Fibroblast of skin of back (primary cell): ENCODE results near the gene KCNJ12.
"Not testable (repeated sequence)": the region's sequence is repeated elsewhere in the genome, so short reads cannot be mapped to it uniquely, and the experiment has no call there.

ENCODE experiments used
- DNase-seq: peaks from one replicate; pipeline ENCODE4 v3.0.0-alpha.2; 2013

The KCNJ12 gene

GRCh38 chr17:21349358-21350050 is 26.7 kb upstream of the KCNJ12 start:
- not testable (repeated sequence) for DNase-seq

- not testable (repeated sequence) for DNase-seq
Measured at GRCh38 chr17:21350495-21350894, 25.7 kb upstream of the KCNJ12 start.

- DNase-seq: no peak
Measured at GRCh38 chr17:21351366-21352065, 24.6 kb upstream of the KCNJ12 start.

- DNase-seq: no peak
Measured at GRCh38 chr17:21352221-21352980, 23.8 kb upstream of the KCNJ12 start.

GRCh38 chr17:21352981-21353265 is 23.2 kb upstream of the KCNJ12 start:
- DNase-seq: no peak

GRCh38 chr17:21353326-21354010 is 22.7 kb upstream of the KCNJ12 start:
- DNase-seq: no peak

- DNase-seq: no peak
Measured at GRCh38 chr17:21354796-21355385, 21.3 kb upstream of the KCNJ12 start.

GRCh38 chr17:21355586-21355985 is 20.6 kb upstream of the KCNJ12 start:
- no peak for DNase-seq

- no peak for DNase-seq
Measured at GRCh38 chr17:21356537-21357127, 19.5 kb upstream of the KCNJ12 start.

GRCh38 chr17:21357281-21357680 is 18.9 kb upstream of the KCNJ12 start:
- DNase-seq: no peak

GRCh38 chr17:21357696-21358656 is 18.2 kb upstream of the KCNJ12 start:
- DNase-seq: no peak

GRCh38 chr17:21358682-21359482 is 17.3 kb upstream of the KCNJ12 start:
- DNase-seq: peak; percentile 42

GRCh38 chr17:21359483-21359840 is 16.7 kb upstream of the KCNJ12 start:
- DNase-seq: no peak

- DNase-seq: no peak
Measured at GRCh38 chr17:21360048-21360447, 16.1 kb upstream of the KCNJ12 start.

- DNase-seq: no peak
Measured at GRCh38 chr17:21361020-21361809, 14.9 kb upstream of the KCNJ12 start.

- DNase-seq: no peak
Measured at GRCh38 chr17:21362331-21362931, 13.7 kb upstream of the KCNJ12 start.

- no peak for DNase-seq
Measured at GRCh38 chr17:21363776-21364642, 12.1 kb upstream of the KCNJ12 start.

- DNase-seq: no peak
Measured at GRCh38 chr17:21365016-21365415, 11.1 kb upstream of the KCNJ12 start.
